H1 (cell line): ENCODE data around the gene HES2. TPM values are rescaled to one million over a fixed set of nuclear protein-coding genes. Genes with fewer than 3 reads are reported as not detected.

Experiments
- CTCF ChIA-PET: fragments of 300-600 bp; sonication (Branson Sonifier 250); formaldehyde crosslinking; loops from one replicate; lab custom pipeline; 2021; ENCODE audit not compliant: partially characterized antibody; lab: Charles Lee
- POLR2A ChIA-PET: fragments of 300-600 bp; sonication (Branson Sonifier 250); formaldehyde crosslinking; loops from one replicate; lab custom pipeline; 2021; ENCODE audit warnings: inconsistent platforms; ENCODE audit not compliant: partially characterized antibody; lab: Charles Lee
- DNase-seq, 2 experiments: peaks; one replicate each; pipeline versions ENCODE4 v3.0.0 to v3.0.0-alpha.2; 2010 to 2022; ENCODE audit warnings: low spot score in 2 of 2, low read depth in 1 of 2, mixed read lengths in 1 of 2
- FAIRE-seq: peaks from 2 replicates; lab custom pipeline; 2011; peaks lifted over from hg19 to GRCh38; lab: Jason Lieb, UNC
- H2AFZ ChIP-seq: 2 replicates; pipeline ENCODE4 v1.8.1; 2012; ENCODE audit warnings: low read length, inconsistent platforms
- H2AK5ac ChIP-seq: 2 replicates; pipeline ENCODE4 v1.6.1; 2013; ENCODE audit warnings: low read depth, low read length
- H2BK120ac ChIP-seq: replicated peaks from 2 replicates; pipeline ENCODE3; 2013; ENCODE audit warnings: low read depth, low read length, inconsistent platforms
- H2BK12ac ChIP-seq: 2 replicates; pipeline ENCODE4 v1.6.1; 2013; ENCODE audit warnings: low read depth, low read length
- H2BK15ac ChIP-seq: 2 replicates; pipeline ENCODE4 v1.6.1; 2013; ENCODE audit warnings: low read length
- H2BK20ac ChIP-seq: 2 replicates; pipeline ENCODE4 v1.6.1; 2013; ENCODE audit warnings: low read length
- H2BK5ac ChIP-seq: 2 replicates; pipeline ENCODE4 v1.6.1; 2013; ENCODE audit warnings: low read depth, low read length
- H3K14ac ChIP-seq: 2 replicates; pipeline ENCODE4 v1.6.1; 2013; ENCODE audit warnings: inconsistent platforms; ENCODE audit not compliant: insufficient read length
- H3K18ac ChIP-seq: 2 replicates; pipeline ENCODE4 v1.6.1; 2013; ENCODE audit warnings: low read length; ENCODE audit errors: extremely low read depth
- H3K23ac ChIP-seq: 2 replicates; pipeline ENCODE4 v1.6.1; 2013; ENCODE audit warnings: inconsistent platforms; ENCODE audit not compliant: insufficient read length
- H3K23me2 ChIP-seq: 2 replicates; pipeline ENCODE4 v1.6.1; 2013; ENCODE audit warnings: low read depth, low read length
- H3K27ac ChIP-seq: 2 replicates; pipeline ENCODE4 v1.6.1; 2011; ENCODE audit warnings: low read depth, low read length, inconsistent platforms
- H3K27me3 ChIP-seq, 4 experiments: replicated peaks in 1 of 4; 1 replicate in 1 of 4; 2 replicates in 3 of 4; pipeline versions ENCODE4 v1.6.1 to v1.8.1; 2011 to 2013; ENCODE audit warnings: low read length in 3 of 4, mild to moderate bottlenecking in 3 of 4, inconsistent platforms in 2 of 4, mixed read lengths in 2 of 4, moderate library complexity in 1 of 4; ENCODE audit not compliant: control insufficient read depth in 3 of 4, insufficient read depth in 3 of 4; ENCODE audit errors: extremely low read depth in 1 of 4
- H3K36me3 ChIP-seq, 4 experiments: 2 replicates each; pipeline versions ENCODE4 v1.6.1 to v1.8.1; 2011 to 2013; ENCODE audit warnings: mild to moderate bottlenecking in 4 of 4, low read length in 3 of 4, moderate library complexity in 2 of 4, control low read depth in 1 of 4, inconsistent platforms in 1 of 4; ENCODE audit not compliant: insufficient read depth in 4 of 4, control insufficient read depth in 2 of 4
- H3K4ac ChIP-seq: replicated peaks from 2 replicates; pipeline ENCODE3; 2013; ENCODE audit warnings: low read length, low read depth, mixed read lengths, inconsistent platforms; ENCODE audit not compliant: insufficient read length
- H3K4me1 ChIP-seq, 4 experiments: replicated peaks in 1 of 4; 1 replicate in 1 of 4; 2 replicates in 3 of 4; pipeline versions ENCODE4 v1.6.1 to v1.8.1; 2011 to 2013; ENCODE audit warnings: low read length in 3 of 4, inconsistent platforms in 2 of 4, mixed read lengths in 1 of 4; ENCODE audit not compliant: insufficient read depth in 4 of 4, control insufficient read depth in 3 of 4
- H3K4me2 ChIP-seq, 2 experiments: 2 replicates each; pipeline versions ENCODE4 v1.6.1 to v1.8.1; 2011 to 2013; ENCODE audit warnings: low read depth in 2 of 2, low read length in 2 of 2, control low read depth in 1 of 2, inconsistent platforms in 1 of 2, mild to moderate bottlenecking in 1 of 2; ENCODE audit not compliant: insufficient read depth in 1 of 2
- H3K4me3 ChIP-seq, 4 experiments: fragments of 200-600, 300-600 bp in 1 of 4; sonication (generic), shearing (Covaris generic), sonication (Bioruptor Twin) in 1 of 4; 2 replicates each; pipeline versions ENCODE4 v1.5.1 to v1.8.1; 2011 to 2016; ENCODE audit warnings: low read length in 4 of 4, low read depth in 3 of 4, control low read depth in 2 of 4, inconsistent platforms in 2 of 4, mild to moderate bottlenecking in 2 of 4, mixed read lengths in 1 of 4, moderate library complexity in 1 of 4; ENCODE audit not compliant: insufficient read depth in 2 of 4; ENCODE audit errors: extremely low read depth in 1 of 4
- H3K56ac ChIP-seq: replicated peaks from 2 replicates; pipeline ENCODE3; 2013; ENCODE audit warnings: low read depth, mild to moderate bottlenecking, mixed read lengths, low read length, inconsistent platforms; ENCODE audit not compliant: insufficient read length
- H3K79me1 ChIP-seq: 2 replicates; pipeline ENCODE4 v1.6.1; 2013; ENCODE audit warnings: low read depth, low read length, control low read depth
- H3K79me2 ChIP-seq, 2 experiments: 2 replicates each; pipeline versions ENCODE4 v1.6.1 to v1.8.1; 2012 to 2013; ENCODE audit warnings: low read length in 2 of 2, mild to moderate bottlenecking in 2 of 2, inconsistent platforms in 1 of 2; ENCODE audit not compliant: insufficient read depth in 2 of 2, control insufficient read depth in 1 of 2
- H3K9ac ChIP-seq, 4 experiments: replicated peaks in 1 of 4; 1 replicate in 1 of 4; 2 replicates in 3 of 4; pipeline versions ENCODE4 v1.6.1 to v1.8.1; 2011 to 2013; ENCODE audit warnings: low read depth in 3 of 4, low read length in 3 of 4, control low read depth in 2 of 4, mild to moderate bottlenecking in 2 of 4, moderate library complexity in 2 of 4, inconsistent platforms in 1 of 4; ENCODE audit errors: extremely low read depth in 1 of 4
- H3K9me3 ChIP-seq, 2 experiments: 2 replicates each; pipeline versions ENCODE4 v1.6.1 to v1.8.1; 2012 to 2013; ENCODE audit warnings: mild to moderate bottlenecking in 2 of 2, moderate library complexity in 2 of 2, control low read depth in 1 of 2, inconsistent platforms in 1 of 2, low read depth in 1 of 2, low read length in 1 of 2, mixed read lengths in 1 of 2; ENCODE audit not compliant: insufficient read depth in 2 of 2
- H4K20me1 ChIP-seq, 2 experiments: replicated peaks in 1 of 2; 2 replicates each; pipeline versions ENCODE3 to v1.8.1; 2011 to 2013; ENCODE audit warnings: inconsistent platforms in 2 of 2, low read length in 2 of 2, mild to moderate bottlenecking in 1 of 2; ENCODE audit not compliant: insufficient read depth in 2 of 2, control insufficient read depth in 1 of 2
- H4K5ac ChIP-seq: 2 replicates; pipeline ENCODE4 v1.6.1; 2013; ENCODE audit warnings: low read length, low read depth, mixed read lengths, inconsistent platforms; ENCODE audit not compliant: insufficient read length
- H4K8ac ChIP-seq: 2 replicates; pipeline ENCODE4 v1.8.0; 2013; ENCODE audit warnings: mild to moderate bottlenecking, moderate library complexity, low read length, inconsistent platforms; ENCODE audit not compliant: insufficient read depth; ENCODE audit errors: extremely low read depth
- H4K91ac ChIP-seq: replicated peaks from 2 replicates; pipeline ENCODE3; 2013; ENCODE audit warnings: low read length, mixed read lengths, inconsistent platforms; ENCODE audit not compliant: insufficient read length
- BCL11A ChIP-seq, 2 experiments: IDR thresholded peaks; one replicate each; pipeline ENCODE4 v1.6.1; 2011; ENCODE audit warnings: low read depth in 2 of 2, low read length in 2 of 2, mild to moderate bottlenecking in 2 of 2
- BRCA1 ChIP-seq: IDR thresholded peaks from 2 replicates; pipeline ENCODE4 v1.6.1; 2012; ENCODE audit warnings: low read depth, low read length, improper control_type of control experiment
- CBX5 ChIP-seq: fragments of 300-800, 300-1000 bp; sonication (generic); IDR thresholded peaks from 2 replicates; pipeline ENCODE4 v1.7.1; 2016; ENCODE audit warnings: antibody characterized with exemption, low read length, low read depth
- SP1 ChIP-seq: IDR thresholded peaks from 2 replicates; pipeline ENCODE4 v1.6.1; 2011; ENCODE audit warnings: low read depth, low read length
- SP2 ChIP-seq: IDR thresholded peaks from 2 replicates; pipeline ENCODE4 v1.6.1; 2012; ENCODE audit warnings: mild to moderate bottlenecking, low read length, inconsistent platforms
- WGBS, 2 experiments: shearing (Covaris generic) in 1 of 2; methylation state at CpG; one replicate each; pipeline versions ENCODE4 v1.1.6 to v1.1.7; 2013 to 2015; ENCODE audit warnings: low lambda C conversion rate in 2 of 2, mixed read lengths in 2 of 2, inconsistent platforms in 1 of 2, low coverage in 1 of 2, missing lambda C conversion rate in 1 of 2; ENCODE audit not compliant: insufficient replicate concordance in 2 of 2, insufficient coverage in 1 of 2, insufficient read length in 1 of 2; ENCODE audit errors: extremely low coverage in 1 of 2, missing lambda C conversion rate in 1 of 2; 5-methylcytosine and 5-hydroxymethylcytosine counted together
- polyA plus RNA-seq, 7 experiments: library from polyadenylated mRNA; depleted of rRNA in 3 of 7; stranded (reverse) in 5 of 7; unstranded in 2 of 7; fragments of >200 nt in 5 of 7; fragments of 200-250 nt in 2 of 7; gene quantifications; 1 replicate in 5 of 7; 2 replicates in 1 of 7; 4 replicates in 1 of 7; pipeline versions ENCODE4 v1.2.1 to v1.2.3, GENCODE V29; 2011 to 2013; ENCODE audit warnings: missing spikeins in 2 of 7, mixed read lengths in 2 of 7
- total RNA-seq: library from RNA; stranded (reverse); fragmentation: NEBNext Ultra II Directional; extraction: Animal tissue kit (Norgen Biotek cat#: 25700); gene quantifications from 2 replicates; pipeline ENCODE4 v1.2.1, GENCODE V29; 2021
- TF ChIP-seq, protein P1 (sequence below): IDR thresholded peaks from 2 replicates; pipeline ENCODE4 v1.6.1; 2012; ENCODE audit warnings: inconsistent platforms

HES2 gene
- total and polyA plus RNA-seq, 2 of the 8 experiments (the other 6 are each of a cell fraction or from before 2014, with no cell fraction given), result 0.15 to 0.53 TPM

- Histone ChIP-seq H3K4me2 (no peak overlapping the region), H3K79me1 (no peaks in the 10 kb centered on the region), H3K36me3 (no peaks in the 10 kb centered on the region), H4K91ac (no peak overlapping the region), H3K4me3 (no peak overlapping the region), H3K18ac (no peak overlapping the region), H2AK5ac (no peak overlapping the region), H2BK120ac (no peak overlapping the region), H2BK20ac (no peak overlapping the region), H4K5ac (no peak overlapping the region), H3K4me1 (peaks cover 0 to 7% (median 2%) of the 10 kb centered on the region in 4 experiments; a peak in 4 of 7 replicates), H2AFZ (no peak overlapping the region), H3K56ac (no peak overlapping the region), H3K23ac (no peak overlapping the region), H3K27me3 (peaks cover 0 to 10% (median 3%) of the 10 kb centered on the region in 4 experiments; a peak in 3 of 7 replicates), H2BK12ac (no peak overlapping the region), H3K4ac (no peak overlapping the region), H2BK5ac (no peak overlapping the region), H3K23me2 (no peaks in the 10 kb centered on the region), H2BK15ac (no peak overlapping the region), H3K9me3 (no peaks in the 10 kb centered on the region), H4K20me1 (no peaks in the 10 kb centered on the region), H3K14ac (no peak overlapping the region), H3K27ac (no peak overlapping the region), H4K8ac (no peak overlapping the region), H3K9ac (no peak overlapping the region)
- CTCF ChIA-PET, result interaction anchor here (0.6 to 18.8 kb wide), 6 partner anchors 9 to 159 kb away, joined by 3 to 321 read pairs (median 22); partner anchors contain the start of genes ESPN and HES2
- POLR2A ChIA-PET, result interaction anchor here (1.4 kb wide), 1 partner anchor 9 kb away, joined by 3 read pairs; no protein-coding TSS in a partner anchor
- WGBS, 2 experiments, result 90% methylated on average over 15 of the region's 15 CpGs; no CpG with 5 or more reads in 1 of the 2 experiments
- no peak for FAIRE-seq
- no peak for DNase-seq
- TF ChIP-seq BRCA1 (no peak), CBX5 (no peak), SP2 (no peak), BCL11A (IDR thresholded peaks at IDR 0.05; ENCODE audit: low read depth in 2 of 2, low read length in 2 of 2) (no peak), SP1 (no peak)
- TF ChIP-seq, protein P1, sequence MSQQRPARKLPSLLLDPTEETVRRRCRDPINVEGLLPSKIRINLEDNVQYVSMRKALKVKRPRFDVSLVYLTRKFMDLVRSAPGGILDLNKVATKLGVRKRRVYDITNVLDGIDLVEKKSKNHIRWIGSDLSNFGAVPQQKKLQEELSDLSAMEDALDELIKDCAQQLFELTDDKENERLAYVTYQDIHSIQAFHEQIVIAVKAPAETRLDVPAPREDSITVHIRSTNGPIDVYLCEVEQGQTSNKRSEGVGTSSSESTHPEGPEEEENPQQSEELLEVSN, result no peak
- TF ChIP-seq, all 59 proteins: peak for 0
- no peaks in the 10 kb centered on the region for H3K79me2 ChIP-seq
Observed at GRCh38 chr1:6435129-6435528, 15.4 kb upstream of the HES2 start.
